EH (cell line): ENCODE measurements around the gene ZMIZ1.

ENCODE experiments used
- DNase-seq: peaks from one replicate; pipeline ENCODE4 v3.0.0-alpha.2; 2015; ENCODE audit warnings: low read depth

Gene ZMIZ1

GRCh38 chr10:79206300-79207095 lies 137.7 kb downstream of the ZMIZ1 start:
- no peak for DNase-seq

DNA sequence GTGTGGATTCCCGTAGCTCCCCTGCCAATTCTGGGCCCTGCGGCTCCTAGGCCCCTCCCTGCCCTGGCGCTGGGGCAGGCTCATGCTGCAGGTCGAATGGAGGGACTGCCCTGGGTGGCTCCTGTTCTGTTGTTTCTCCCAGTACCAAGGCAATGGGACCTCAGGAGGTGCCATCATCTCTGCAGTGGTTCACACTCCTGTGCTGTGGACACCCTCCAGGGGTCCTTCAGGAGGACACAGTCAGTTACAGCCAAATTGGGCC lies 138.3 kb downstream of the ZMIZ1 start:
- DNase-seq: no peak

- DNase-seq: no peak
Observed at GRCh38 chr10:79207726-79208125, 139.0 kb downstream of the ZMIZ1 start.

DNA sequence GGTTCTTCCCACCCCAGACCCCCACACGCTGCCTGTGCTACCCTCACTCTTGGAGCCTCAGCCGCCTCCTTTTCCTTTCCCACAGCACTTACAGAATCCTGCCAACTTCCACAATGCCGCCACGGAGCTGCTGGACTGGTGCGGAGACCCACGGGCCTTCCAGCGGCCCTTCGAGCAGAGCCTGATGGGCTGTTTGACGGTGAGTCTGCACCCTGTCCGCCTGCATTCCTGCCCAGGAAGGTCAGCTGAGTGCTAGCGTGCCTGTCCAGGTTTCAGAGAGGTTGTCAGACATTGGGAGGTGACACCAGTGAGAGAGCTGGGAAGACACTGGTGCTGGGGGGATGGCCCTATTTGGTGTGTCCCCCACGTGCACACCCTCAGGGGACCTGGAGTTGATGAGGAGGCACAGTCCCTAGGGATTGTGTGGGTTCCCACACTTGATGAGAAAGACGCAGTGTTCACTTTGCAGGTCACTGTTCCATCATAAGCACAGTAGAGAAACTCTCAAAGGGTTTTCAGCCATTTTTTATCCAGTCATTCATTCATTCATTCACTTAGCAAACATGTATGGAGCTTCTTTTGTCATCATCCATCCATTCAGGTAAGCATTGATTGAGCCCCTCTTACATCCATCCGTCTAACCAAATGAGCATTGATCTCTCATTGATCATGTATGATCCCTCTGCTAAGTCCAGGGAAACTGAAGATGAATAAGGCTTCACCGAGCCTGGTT lies 139.7 kb downstream of the ZMIZ1 start:
- no peak for DNase-seq

- DNase-seq: no peak
Observed at GRCh38 chr10:79209340-79209739, 140.6 kb downstream of the ZMIZ1 start.

DNA sequence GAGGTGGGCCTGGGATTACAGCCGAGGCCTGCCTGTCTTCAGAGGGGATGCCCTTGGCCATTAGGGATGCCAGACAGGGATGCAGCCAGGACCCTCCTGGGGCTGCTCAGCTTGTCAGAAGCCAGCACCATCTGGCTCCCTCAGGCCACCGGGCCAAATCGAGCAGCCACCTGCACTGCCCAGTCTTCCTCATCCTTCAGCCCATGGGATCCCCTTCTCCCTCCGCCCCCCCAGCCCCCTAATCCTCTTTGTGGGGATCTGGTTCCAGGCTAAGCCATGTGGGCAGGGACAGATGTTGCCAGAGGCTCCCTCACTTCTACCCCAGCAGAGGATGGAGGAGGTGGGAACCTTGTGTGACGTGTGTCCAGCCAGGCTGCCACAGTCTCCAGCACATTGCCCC lies 141.1 kb downstream of the ZMIZ1 start:
- no peak for DNase-seq

DNA sequence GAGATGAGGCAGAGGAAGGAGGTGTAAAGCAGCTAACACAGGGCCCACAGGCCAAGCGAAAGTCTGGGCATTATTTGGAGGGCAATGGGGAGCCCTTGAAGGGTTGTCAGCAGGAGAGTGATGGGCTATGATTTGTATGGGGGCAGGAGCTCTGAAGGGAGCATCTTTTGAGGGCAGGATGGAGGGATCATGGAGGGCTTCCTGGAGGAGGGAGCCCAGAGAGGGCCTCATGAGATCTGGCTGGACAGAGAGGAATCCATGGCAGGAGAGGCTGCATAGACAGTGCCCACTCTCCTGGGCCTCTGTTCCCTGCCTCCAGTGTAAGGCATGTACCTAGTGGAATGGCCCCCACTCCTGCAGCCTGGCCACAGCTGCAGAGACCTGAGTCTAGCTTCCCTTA lies 141.9 kb downstream of the ZMIZ1 start:
- no peak for DNase-seq

- no peak for DNase-seq
Observed at GRCh38 chr10:79211616-79212015, 142.8 kb downstream of the ZMIZ1 start.

DNA sequence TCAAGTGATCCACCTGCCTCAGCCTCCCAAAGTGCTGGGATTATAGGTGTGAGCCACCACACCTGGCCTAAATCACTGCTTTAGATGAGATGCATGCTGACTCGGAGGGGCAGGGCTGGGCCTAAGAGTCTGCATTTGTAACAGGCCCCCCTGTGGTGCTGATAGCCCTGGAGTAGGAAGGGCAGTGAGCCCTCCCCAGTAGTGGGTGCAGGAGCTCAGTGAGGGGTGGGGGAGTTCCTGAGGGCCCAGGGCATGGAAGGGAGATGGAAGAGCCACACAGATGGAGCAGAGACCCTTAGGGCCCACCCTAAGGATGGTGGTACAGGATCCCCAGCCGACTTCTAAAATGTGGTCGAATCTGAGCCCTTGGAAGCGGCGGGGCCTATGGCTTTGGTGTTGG lies 146.8 kb downstream of the ZMIZ1 start:
- DNase-seq: no peak

DNA sequence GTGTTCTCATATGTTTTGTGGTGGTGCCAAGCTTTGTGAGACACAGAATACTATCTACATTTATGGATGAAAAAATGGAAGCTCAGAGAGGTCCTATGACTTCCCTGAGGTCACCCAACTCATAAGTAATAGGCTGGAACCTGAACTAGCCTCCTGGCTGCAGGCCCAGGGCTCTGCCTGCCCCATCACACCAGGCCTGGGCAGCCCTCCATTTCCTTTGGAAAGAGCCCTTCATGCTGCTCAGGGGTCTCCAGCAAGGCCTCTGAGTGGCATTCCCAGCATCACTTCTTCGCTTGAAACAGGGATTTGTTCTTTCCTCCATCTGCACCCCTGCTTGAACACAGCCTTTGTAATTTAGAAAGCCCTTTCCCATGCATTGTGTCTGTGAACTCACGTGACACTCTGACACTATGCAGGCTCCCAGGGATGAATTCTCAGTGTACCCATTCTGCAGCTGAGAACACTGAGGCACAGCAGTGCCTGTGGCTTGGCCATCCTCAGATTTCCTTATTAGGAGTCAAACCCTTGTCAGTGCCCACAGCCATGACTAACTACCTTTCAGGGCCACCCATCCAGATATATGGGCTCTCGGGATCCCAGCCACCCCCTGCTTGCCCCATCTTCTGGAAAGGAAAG lies 150.7 kb downstream of the ZMIZ1 start:
- no peak for DNase-seq

GRCh38 chr10:79220307-79220706 lies 151.5 kb downstream of the ZMIZ1 start:
- no peak for DNase-seq

DNA sequence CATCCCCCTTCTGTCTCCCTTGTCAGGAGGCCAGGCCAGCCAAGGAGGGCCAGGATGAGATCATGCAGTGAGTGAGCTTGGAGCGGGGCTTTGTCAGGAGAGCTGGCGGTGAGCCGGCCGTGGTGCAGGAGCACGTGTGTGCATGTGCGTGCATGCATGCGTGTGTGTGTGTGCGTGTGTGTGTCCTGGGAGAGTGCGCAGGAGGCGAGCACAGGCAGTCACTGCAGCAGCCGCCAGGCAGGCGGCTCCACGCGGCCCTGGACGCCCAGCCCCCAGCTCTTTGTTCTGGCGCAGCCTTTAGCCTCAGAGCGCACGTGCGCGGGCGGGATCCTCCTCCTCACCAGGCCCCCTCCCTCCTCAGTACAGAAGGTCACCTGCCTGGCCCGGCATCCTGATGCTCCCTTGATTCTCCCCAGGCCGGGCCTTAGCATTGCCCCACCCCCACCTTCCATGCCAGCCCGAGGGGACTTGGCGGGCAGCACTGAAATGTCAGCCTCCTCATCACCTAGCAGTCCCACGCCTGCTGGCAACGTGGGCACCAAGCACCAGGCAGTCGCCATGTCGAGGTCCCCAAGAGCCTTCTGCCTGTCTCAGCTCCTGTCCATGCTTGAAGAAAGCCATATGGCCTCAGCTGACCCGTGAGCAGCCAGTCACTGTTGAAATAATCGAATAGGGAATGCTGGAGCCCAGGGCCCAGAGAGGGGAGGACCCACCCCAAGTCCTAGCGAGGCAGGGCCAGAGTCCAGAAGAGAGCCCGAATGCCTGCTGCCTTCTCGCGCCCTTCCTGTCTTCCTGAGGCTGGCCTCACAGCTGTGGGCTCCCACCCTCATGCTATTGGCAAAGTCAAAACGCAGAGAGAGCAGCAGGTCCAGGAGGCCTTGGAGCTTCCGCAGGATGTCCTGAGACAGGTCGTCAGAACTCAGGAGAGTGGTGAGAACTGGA lies 152.6 kb downstream of the ZMIZ1 start:
- no peak for DNase-seq

DNA sequence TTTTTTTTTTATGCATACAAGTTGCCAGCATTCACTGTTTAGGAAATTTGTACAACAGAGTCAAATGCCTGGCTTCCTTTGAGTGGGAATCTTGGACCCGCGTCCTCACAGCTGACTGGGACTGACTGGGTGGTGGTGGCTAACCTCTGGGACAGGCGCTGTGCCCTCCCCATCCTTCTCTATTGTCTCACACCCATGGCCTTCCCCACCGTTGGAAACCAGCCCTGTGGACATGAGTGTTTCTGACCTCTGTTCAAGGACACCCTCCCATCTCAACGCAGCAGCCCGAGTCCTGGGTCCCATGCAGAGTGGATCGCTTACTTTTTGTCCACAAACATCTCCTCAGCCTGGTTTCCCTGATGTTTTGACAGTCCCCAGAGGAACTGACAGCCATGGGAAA lies 153.4 kb downstream of the ZMIZ1 start:
- no peak for DNase-seq

GRCh38 chr10:79223091-79224048 lies 154.6 kb downstream of the ZMIZ1 start:
- DNase-seq: peak; percentile 66

- no peak for DNase-seq
Observed at GRCh38 chr10:79224263-79224949, 155.6 kb downstream of the ZMIZ1 start.

DNA sequence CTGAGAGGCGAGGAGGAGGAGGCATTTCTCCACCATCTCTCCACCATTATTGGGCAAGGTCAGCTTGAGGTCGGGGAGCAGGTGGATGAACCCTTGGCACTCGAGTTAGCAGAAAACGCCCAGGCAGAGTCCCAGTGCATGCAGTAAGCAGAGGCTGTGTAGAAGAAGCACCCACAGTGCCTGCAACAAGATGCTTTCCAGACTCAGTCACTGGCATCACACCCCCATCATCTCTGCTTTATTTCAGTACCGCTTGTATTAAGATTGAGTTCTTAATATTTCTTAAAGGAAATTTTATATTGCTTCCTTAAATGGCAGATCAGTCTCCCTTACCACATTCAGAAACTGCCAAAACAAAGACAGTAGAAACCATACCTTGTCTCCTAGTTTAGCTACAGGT lies 156.2 kb downstream of the ZMIZ1 start:
- DNase-seq: no peak

GRCh38 chr10:79226391-79227245 lies 157.9 kb downstream of the ZMIZ1 start:
- no peak for DNase-seq

DNA sequence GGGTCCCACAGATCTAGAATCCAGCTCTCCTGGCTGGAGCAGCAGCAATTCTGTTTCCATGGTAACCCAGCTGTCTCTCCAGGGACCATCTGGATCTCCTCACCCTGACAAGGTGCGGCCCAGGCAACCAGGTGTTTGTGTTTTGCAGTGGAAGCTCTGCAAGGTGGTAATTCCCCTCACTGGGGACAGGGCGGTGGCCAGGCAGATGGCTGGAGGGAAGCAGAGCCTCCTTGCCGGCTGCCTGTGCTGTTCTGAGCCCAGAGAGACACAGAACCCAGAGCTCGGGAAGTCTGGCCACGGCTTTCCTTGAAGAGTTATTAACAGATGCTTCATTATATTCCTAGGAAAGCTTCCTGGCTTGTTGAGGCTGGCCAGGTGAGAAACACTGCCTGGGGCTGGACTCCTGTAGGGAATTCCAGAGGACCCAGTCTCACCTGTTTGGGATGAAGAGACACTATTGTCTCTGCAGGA lies 160.3 kb downstream of the ZMIZ1 start:
- DNase-seq: no peak

- no peak for DNase-seq
Observed at GRCh38 chr10:79229830-79230327, 161.1 kb downstream of the ZMIZ1 start.
